Calu3 (cell line): ENCODE measurements around the gene XRCC6. TPM values are rescaled to one million over a fixed set of nuclear protein-coding genes. Genes with fewer than 3 reads are reported as not detected.
"Not testable (repeated sequence)": the region's sequence is repeated elsewhere in the genome, so short reads cannot be mapped to it uniquely, and the experiment has no call there.

Experiments
- Bru-seq: library from RNA; stranded (reverse); fragments of 400-500 nt; gene quantifications from one replicate; lab custom pipeline; 2021; lab: Mats Ljungman, UMichigan
- BruChase-seq, 2 experiments: library from RNA; stranded (reverse); fragments of 400-500 nt; gene quantifications; one replicate each; lab custom pipeline; 2021; lab: Mats Ljungman, UMichigan
- BruUV-seq: library from RNA; stranded (reverse); fragments of 400-500 nt; replicated peaks from 2 replicates; lab custom pipeline; 2021; lab: Mats Ljungman, UMichigan
- CTCF ChIA-PET: fragments of 300-600 bp; sonication (Branson Sonifier 250); formaldehyde crosslinking; loops from one replicate; lab custom pipeline; 2022; ENCODE audit warnings: antibody characterized with exemption; lab: Charles Lee
- DNase-seq: peaks from one replicate; pipeline ENCODE4 v3.0.0; 2022
- H3K27ac Mint-ChIP-seq: one replicate; pipeline ENCODE4 v1.8.0; 2022; ENCODE audit warnings: mixed read lengths; ENCODE audit not compliant: unreplicated experiment
- H3K27me3 Mint-ChIP-seq: one replicate; pipeline ENCODE4 v1.8.0; 2022; ENCODE audit warnings: mixed read lengths; ENCODE audit not compliant: unreplicated experiment
- H3K36me3 Mint-ChIP-seq: one replicate; pipeline ENCODE4 v1.8.0; 2022; ENCODE audit warnings: mild to moderate bottlenecking, moderate library complexity, mixed read lengths; ENCODE audit not compliant: insufficient read depth, unreplicated experiment
- H3K4me1 Mint-ChIP-seq: one replicate; pipeline ENCODE4 v1.8.0; 2022; ENCODE audit warnings: mild to moderate bottlenecking, low read depth, mixed read lengths; ENCODE audit not compliant: unreplicated experiment
- H3K4me3 Mint-ChIP-seq: one replicate; pipeline ENCODE4 v1.8.0; 2022; ENCODE audit warnings: mild to moderate bottlenecking, low read depth, moderate library complexity, mixed read lengths; ENCODE audit not compliant: unreplicated experiment
- H3K9me3 Mint-ChIP-seq: one replicate; pipeline ENCODE4 v1.8.0; 2022; ENCODE audit warnings: low read depth, mixed read lengths; ENCODE audit not compliant: unreplicated experiment
- CTCF ChIP-seq: fragments of 200-600 bp; IDR thresholded peaks from one replicate; pipeline ENCODE4 v1.8.0; 2022; ENCODE audit warnings: antibody characterized with exemption; ENCODE audit not compliant: unreplicated experiment
- intact Hi-C: fragments of 100-400 bp; cut with micrococcal nuclease; formaldehyde crosslinking; loops from one replicate; pipeline ENCODE4 v1.10.0; 2022; ENCODE audit not compliant: unreplicated experiment
- long read RNA-seq: library from polyadenylated mRNA; stranded (forward); transcript quantifications from one replicate; pipeline ENCODE4 v2.0.0, GENCODE V29; 2022
- total RNA-seq: library from RNA; stranded (reverse); gene quantifications from 2 replicates; pipeline ENCODE4 v1.2.3, GENCODE V29; 2022

The XRCC6 gene
- 369 and 401 TPM in 2 replicates for total RNA-seq
- Bru-seq, nascent RNA, result percentile 90 among the genes with signal in this experiment
- percentile 96 among the genes with signal in this experiment for BruChase-seq, experiment 1, labeled RNA remaining after a 6-hour chase
- BruChase-seq, experiment 2, labeled RNA remaining after a 2-hour chase, result percentile 91 among the genes with signal in this experiment
- long read RNA-seq, transcript XRCC6-202 (13 exons, 2,296 nt), result major isoform, 1,047 of 1,205 reads
- long read RNA-seq, transcript XRCC6-205 (13 exons, 2,200 nt), result minor isoform, 5 of 1,205 reads
- long read RNA-seq, transcript XRCC6-201 (12 exons, 2,709 nt), result minor isoform, 51 of 1,205 reads
- long read RNA-seq, partial matches to known transcripts, result 46 of 1,205 reads
- long read RNA-seq, other reads (novel, unspliced or antisense), result 54 of 1,205 reads

DNA sequence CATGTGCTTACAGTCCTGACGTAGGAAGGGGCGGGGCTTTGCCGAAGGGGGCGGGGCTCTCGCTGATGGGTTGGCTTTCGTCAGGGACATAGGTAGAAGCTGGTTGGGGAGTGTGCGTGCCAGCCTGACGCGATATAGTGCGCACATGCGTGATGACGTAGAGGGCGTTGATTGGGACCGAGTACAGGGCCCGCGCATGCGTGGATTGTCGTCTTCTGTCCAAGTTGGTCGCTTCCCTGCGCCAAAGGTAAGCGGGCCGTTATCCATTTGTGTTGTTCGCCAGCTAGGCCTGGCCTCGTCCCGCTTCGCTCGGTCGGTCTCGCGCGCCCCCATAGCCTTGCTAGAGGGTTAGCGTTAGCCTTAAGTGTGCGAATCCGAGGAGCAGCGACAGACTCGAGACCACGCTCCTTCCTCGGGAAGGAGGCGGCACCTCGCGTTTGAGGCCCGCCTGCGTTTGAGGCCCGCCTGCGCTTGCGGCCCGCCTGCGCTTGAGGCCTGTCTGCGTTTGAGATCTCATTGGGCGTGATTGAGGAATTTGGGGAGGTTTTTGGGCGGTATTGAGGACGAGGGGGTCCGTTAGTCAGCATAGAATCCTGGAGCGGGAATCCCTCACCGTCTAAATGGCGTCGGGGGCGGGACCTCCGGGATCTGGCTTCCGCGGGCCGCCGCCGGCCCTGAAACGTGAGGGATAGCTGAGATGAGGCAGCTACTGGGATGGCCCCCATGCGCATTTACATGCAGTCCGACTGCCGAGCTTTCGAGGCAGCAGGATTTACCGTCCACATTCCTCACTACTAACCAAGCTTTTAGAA, at the start of gene XRCC6:
XRCC6 (plus strand) TSS at position 197 of the 812 bp plus-strand sequence. CDS start 710 bp downstream, outside the sequence.
- BruUV-seq, result no TSS peak
- H3K4me1 Mint-ChIP-seq, result peaks cover 10% of the 10 kb centered on the region
- intact Hi-C loops, result no loop called here
- peak; percentile 99 for DNase-seq
- CTCF ChIA-PET, result interaction anchor here (0.5 to 1.7 kb wide), 7 partner anchors 17 to 329 kb away, joined by 3 to 8 read pairs (median 3); partner anchors contain the start of genes CENPM and PMM1
- H3K9me3 Mint-ChIP-seq, result no peaks in the 10 kb centered on the region
- peaks cover 75% of the 10 kb centered on the region for H3K36me3 Mint-ChIP-seq
- peak within 1 kb of the TSS; percentile 92 for H3K27ac Mint-ChIP-seq
- H3K27me3 Mint-ChIP-seq, result no peaks in the 10 kb centered on the region
- peak within 1 kb of the TSS; percentile 92 for H3K4me3 Mint-ChIP-seq
- no peak for TF ChIP-seq CTCF

DNA sequence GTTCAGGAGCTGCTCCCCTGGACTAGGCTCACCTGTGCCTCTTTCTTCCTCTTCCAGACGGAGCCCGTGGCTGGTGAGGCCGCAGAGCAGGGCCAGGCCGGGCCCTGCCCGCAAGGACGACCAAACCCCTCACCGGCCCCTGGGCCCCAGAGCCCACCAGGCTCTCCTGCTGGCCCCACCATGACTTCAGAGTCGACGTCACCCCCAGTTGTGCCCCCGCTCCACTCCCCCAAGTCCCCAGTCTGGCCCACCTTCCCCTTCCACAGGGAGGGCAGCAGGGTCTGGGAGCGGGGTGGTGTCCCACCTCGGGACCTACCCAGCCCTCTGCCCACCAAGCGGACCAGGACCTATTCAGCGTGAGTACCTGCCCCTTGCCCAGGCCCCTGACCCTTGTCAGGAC, 49.3 kb upstream of the XRCC6 start:
- Mint-ChIP-seq H3K36me3 (peaks cover 5% of the 10 kb centered on the region), H3K4me1 (no peaks in the 10 kb centered on the region), H3K27ac (no peak overlapping the region), H3K9me3 (no peaks in the 10 kb centered on the region), H3K27me3 (peaks cover 19% of the 10 kb centered on the region), H3K4me3 (no peak overlapping the region)
- intact Hi-C loops, result no loop called here
- no TSS peak for BruUV-seq
- CTCF ChIA-PET, result no interaction called here
- TF ChIP-seq CTCF, result no peak
- no peak for DNase-seq

DNA sequence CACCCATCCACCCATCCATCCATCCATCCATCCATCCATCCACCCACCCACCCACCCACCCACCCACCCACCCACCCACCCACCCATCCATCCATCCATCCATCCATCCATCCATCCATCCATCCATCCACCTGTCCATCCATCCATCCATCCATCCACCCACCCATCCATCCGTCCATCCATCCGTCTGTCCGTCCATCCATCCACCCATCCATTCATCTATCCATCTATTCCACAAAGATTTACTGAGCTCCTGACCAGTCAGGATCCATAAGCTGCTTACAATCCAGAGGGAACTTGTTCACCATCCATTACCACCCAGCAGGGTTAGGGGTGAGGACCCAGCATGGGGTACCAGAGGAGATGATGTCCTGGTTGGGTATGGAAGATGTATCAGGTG, 48.8 kb upstream of the XRCC6 start:
- DNase-seq, H3K27ac Mint-ChIP-seq, CTCF ChIA-PET, H3K4me3 Mint-ChIP-seq, intact Hi-C loops, BruUV-seq, H3K36me3 Mint-ChIP-seq, H3K4me1 Mint-ChIP-seq, H3K9me3 Mint-ChIP-seq: not testable (repeated sequence)
- peaks cover 19% of the 10 kb centered on the region for H3K27me3 Mint-ChIP-seq

DNA sequence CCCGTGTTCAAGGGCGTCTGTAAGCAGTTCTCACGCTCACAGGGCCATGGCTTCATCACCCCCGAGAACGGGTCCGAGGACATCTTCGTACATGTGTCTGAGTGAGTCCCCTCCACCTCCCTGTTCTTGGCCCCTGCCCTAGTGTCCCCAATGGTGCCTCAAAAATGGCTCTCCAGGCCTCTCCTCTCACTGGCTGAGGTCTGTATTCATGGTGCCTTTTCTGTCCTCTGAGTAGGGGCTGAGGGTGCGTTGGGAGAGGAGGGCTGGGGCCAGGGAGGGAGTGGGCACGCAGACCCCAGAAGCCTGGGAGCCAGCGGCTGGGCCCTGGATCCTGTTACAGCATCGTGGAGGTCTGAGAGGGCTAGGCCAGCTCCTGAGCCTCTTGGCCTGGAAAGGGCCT, 47.4 kb upstream of the XRCC6 start:
- peaks cover 12% of the 10 kb centered on the region for H3K27me3 Mint-ChIP-seq
- no peak for TF ChIP-seq CTCF
- H3K27ac Mint-ChIP-seq, result no peak overlapping the region
- H3K4me1 Mint-ChIP-seq, result no peaks in the 10 kb centered on the region
- CTCF ChIA-PET, result interaction anchor here (0.6 to 1.0 kb wide), 2 partner anchors 8 to 16 kb away, joined by 3 to 5 read pairs; partner anchors contain the start of gene PMM1
- no TSS peak for BruUV-seq
- no peak overlapping the region for H3K4me3 Mint-ChIP-seq
- intact Hi-C loops, result no loop called here
- no peaks in the 10 kb centered on the region for H3K9me3 Mint-ChIP-seq
- DNase-seq, result no peak
- H3K36me3 Mint-ChIP-seq, result peaks cover 5% of the 10 kb centered on the region
